ENCODE measurements around the gene CSAD. TPM values are rescaled to one million over a fixed set of nuclear protein-coding genes. Genes with fewer than 3 reads are reported as not detected.

The CSAD gene
- total and polyA plus RNA-seq, 2 of the 13 experiments (the other 11 are each of a cell fraction or from before 2014, with no cell fraction given): 7.2 to 23.5 TPM

GRCh38 chr12:53159195-53159839 is 21.4 kb downstream of the CSAD start (continued):
- 0 out of 2 replicates have a peak, but pooled peaks have one; percentile 32 for TF ChIP-seq ZSCAN29 (CRISPR knock-in tag; conservative IDR thresholded peaks at IDR 0.05)
- TF ChIP-seq PHF21A (CRISPR knock-in tag; IDR thresholded peaks at IDR 0.05): no peak
- TF ChIP-seq ZNF331 (CRISPR knock-in tag; IDR thresholded peaks at IDR 0.05): 0 out of 2 replicates have a peak, but pooled peaks have one; percentile 42
- TF ChIP-seq, protein P1, sequence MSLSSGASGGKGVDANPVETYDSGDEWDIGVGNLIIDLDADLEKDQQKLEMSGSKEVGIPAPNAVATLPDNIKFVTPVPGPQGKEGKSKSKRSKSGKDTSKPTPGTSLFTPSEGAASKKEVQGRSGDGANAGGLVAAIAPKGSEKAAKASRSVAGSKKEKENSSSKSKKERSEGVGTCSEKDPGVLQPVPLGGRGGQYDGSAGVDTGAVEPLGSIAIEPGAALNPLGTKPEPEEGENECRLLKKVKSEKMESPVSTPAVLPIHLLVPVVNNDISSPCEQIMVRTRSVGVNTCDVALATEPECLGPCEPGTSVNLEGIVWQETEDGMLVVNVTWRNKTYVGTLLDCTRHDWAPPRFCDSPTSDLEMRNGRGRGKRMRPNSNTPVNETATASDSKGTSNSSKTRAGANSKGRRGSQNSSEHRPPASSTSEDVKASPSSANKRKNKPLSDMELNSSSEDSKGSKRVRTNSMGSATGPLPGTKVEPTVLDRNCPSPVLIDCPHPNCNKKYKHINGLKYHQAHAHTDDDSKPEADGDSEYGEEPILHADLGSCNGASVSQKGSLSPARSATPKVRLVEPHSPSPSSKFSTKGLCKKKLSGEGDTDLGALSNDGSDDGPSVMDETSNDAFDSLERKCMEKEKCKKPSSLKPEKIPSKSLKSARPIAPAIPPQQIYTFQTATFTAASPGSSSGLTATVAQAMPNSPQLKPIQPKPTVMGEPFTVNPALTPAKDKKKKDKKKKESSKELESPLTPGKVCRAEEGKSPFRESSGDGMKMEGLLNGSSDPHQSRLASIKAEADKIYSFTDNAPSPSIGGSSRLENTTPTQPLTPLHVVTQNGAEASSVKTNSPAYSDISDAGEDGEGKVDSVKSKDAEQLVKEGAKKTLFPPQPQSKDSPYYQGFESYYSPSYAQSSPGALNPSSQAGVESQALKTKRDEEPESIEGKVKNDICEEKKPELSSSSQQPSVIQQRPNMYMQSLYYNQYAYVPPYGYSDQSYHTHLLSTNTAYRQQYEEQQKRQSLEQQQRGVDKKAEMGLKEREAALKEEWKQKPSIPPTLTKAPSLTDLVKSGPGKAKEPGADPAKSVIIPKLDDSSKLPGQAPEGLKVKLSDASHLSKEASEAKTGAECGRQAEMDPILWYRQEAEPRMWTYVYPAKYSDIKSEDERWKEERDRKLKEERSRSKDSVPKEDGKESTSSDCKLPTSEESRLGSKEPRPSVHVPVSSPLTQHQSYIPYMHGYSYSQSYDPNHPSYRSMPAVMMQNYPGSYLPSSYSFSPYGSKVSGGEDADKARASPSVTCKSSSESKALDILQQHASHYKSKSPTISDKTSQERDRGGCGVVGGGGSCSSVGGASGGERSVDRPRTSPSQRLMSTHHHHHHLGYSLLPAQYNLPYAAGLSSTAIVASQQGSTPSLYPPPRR (CRISPR knock-in tag; IDR thresholded peaks at IDR 0.05; ENCODE audit: borderline replicate concordance): no peak
- peak; percentile 87 for TF ChIP-seq ZNF768 (CRISPR knock-in tag; IDR thresholded peaks at IDR 0.05)
- peak; percentile 67; the same call in 1 of the 2 replicates for TF ChIP-seq SALL1 (CRISPR knock-in tag; IDR thresholded peaks at IDR 0.05)
- TF ChIP-seq CEBPG (CRISPR knock-in tag; IDR thresholded peaks at IDR 0.05): peak; percentile 93
- TF ChIP-seq ZNF546 (CRISPR knock-in tag; conservative IDR thresholded peaks at IDR 0.05): no peak
- TF ChIP-seq FOXJ3 (CRISPR knock-in tag; IDR thresholded peaks at IDR 0.05; ENCODE audit: borderline replicate concordance): no peak
- no peak for TF ChIP-seq HNF4A (CRISPR knock-in tag; IDR thresholded peaks at IDR 0.05)
- TF ChIP-seq, protein P2, sequence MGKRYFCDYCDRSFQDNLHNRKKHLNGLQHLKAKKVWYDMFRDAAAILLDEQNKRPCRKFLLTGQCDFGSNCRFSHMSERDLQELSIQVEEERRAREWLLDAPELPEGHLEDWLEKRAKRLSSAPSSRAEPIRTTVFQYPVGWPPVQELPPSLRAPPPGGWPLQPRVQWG (CRISPR knock-in tag; IDR thresholded peaks at IDR 0.05; ENCODE audit: borderline replicate concordance, low read depth): no peak
- no peak for TF ChIP-seq ASH2L (IDR thresholded peaks at IDR 0.05; ENCODE audit: insufficient read length, low read depth, low read length)
- TF ChIP-seq PHF8 (CRISPR knock-in tag; IDR thresholded peaks at IDR 0.05): no peak
- TF ChIP-seq ZNF710 (CRISPR knock-in tag; IDR thresholded peaks at IDR 0.05; ENCODE audit: borderline replicate concordance): no peak
- TF ChIP-seq, protein P3, sequence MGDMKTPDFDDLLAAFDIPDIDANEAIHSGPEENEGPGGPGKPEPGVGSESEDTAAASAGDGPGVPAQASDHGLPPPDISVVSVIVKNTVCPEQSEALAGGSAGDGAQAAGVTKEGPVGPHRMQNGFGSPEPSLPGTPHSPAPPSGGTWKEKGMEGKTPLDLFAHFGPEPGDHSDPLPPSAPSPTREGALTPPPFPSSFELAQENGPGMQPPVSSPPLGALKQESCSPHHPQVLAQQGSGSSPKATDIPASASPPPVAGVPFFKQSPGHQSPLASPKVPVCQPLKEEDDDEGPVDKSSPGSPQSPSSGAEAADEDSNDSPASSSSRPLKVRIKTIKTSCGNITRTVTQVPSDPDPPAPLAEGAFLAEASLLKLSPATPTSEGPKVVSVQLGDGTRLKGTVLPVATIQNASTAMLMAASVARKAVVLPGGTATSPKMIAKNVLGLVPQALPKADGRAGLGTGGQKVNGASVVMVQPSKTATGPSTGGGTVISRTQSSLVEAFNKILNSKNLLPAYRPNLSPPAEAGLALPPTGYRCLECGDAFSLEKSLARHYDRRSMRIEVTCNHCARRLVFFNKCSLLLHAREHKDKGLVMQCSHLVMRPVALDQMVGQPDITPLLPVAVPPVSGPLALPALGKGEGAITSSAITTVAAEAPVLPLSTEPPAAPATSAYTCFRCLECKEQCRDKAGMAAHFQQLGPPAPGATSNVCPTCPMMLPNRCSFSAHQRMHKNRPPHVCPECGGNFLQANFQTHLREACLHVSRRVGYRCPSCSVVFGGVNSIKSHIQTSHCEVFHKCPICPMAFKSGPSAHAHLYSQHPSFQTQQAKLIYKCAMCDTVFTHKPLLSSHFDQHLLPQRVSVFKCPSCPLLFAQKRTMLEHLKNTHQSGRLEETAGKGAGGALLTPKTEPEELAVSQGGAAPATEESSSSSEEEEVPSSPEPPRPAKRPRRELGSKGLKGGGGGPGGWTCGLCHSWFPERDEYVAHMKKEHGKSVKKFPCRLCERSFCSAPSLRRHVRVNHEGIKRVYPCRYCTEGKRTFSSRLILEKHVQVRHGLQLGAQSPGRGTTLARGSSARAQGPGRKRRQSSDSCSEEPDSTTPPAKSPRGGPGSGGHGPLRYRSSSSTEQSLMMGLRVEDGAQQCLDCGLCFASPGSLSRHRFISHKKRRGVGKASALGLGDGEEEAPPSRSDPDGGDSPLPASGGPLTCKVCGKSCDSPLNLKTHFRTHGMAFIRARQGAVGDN (CRISPR knock-in tag; IDR thresholded peaks at IDR 0.05): peak; percentile 57
- TF ChIP-seq YY1 (IDR thresholded peaks at IDR 0.05; ENCODE audit: insufficient read depth, insufficient replicate concordance, low read depth, low read length): no peak
- TF ChIP-seq ZNF746 (CRISPR knock-in tag; IDR thresholded peaks at IDR 0.05): no peak
- no peak for TF ChIP-seq ZNF615 (CRISPR knock-in tag; IDR thresholded peaks at IDR 0.05; ENCODE audit: borderline replicate concordance)
- no peak for TF ChIP-seq ZMYM3 (CRISPR knock-in tag; IDR thresholded peaks at IDR 0.05)

All from HepG2 (cell line).